KG1 (cell line): ENCODE data around the gene STX4.

Source experiments
- DNase-seq: peaks from one replicate; lab custom pipeline; 2025; lab: John Stamatoyannopoulos, UW

The STX4 gene

DNA sequence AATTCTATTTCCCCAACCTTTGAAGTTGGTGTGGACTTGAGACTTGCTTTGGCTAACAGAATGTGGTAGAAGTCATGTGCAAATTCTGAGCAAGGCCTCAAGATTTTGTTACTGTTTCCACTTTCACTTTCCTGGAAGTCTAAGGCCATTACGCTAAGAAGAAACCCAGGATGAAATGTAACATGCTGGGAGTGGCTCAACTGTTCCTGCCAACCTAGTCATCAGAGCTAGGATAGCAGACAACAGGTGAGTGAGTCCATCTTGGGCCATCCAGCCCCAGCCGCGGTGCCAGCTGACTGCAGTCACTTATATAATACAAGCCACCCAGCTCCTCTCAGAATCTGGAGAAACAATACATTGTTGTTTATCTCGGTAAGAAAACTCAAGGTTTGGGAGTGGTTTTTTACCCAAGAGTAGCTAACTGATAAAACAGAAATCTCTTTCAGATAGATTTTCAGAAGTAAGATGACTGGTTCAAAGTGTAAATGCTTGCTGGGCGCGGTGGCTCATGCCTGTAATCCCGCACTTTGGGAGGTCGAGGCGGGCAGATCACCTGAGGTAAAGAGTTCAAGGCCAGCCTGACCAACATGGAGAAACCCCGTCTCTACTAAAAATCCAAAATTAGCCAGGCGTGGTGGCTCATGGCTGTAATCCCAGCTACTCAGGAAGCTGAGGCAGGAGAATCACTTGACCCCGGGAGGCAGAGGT lies 10.7 kb upstream of the STX4 start:
- DNase-seq = no peak

DNA sequence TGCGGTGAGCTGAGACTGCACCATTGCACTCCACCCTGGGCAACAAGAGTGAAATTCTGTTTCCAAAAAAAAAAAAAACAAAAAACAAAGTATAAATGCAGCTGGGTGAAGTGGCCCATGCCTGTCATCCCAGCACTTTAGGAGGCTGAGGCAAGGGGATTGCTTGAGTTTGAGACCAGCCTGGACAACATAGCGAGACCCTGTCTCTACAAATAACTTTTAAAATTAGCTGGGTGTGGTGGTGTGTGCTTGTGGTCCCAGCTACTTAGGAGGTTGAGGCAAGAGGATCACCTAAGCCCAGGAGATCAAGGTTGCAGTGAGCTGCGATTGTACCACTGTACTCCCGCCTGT lies 10.1 kb upstream of the STX4 start:
- DNase-seq = no peak

DNA sequence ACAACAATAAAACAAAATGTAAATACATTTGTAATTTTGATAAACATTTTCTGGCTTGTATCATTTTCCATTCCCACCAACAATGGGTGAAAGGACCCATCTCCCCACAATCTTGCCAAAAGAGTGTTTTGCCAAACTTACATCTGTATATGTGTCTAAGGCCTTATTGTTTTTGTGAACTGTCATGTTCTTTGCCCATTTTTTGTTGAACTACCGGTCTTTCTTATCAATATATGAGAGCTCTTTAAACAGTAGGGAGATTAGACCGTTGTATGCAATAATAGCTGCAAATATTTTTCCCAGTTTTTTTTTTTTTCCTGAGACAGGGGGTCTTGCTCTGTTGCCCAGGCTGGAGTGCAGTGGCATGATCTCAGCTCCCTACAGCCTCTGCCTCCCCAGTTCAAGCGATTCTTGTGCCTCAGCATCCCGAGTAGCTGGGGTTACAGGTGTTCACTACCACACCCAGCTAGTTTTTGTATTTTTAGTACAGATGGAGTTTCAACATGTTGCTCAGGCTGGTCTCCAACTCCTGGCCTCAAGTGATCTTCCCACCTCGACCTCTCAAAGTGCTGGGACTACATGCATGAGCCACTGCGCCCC lies 9.6 kb upstream of the STX4 start:
- DNase-seq = no peak

DNA sequence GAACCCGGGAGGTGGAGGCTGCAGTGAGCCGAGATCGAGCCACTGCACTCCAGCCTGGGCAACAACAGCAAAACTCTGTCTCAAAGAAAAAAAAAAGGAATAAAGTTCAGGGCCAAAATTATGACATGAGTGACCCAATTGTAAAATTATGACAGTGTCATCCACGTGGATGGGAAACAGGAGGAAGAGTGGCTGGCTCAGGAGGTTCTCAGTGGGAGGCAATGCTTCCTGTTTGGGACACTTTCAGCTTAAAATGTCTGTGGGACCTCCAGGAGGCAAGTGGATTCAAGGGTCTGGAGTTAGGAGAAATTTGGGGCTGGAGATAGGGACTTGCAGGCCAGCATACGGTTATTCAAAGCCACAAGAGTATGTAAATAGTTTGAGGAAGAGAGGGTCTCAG lies 8.0 kb upstream of the STX4 start:
- DNase-seq = no peak

DNA sequence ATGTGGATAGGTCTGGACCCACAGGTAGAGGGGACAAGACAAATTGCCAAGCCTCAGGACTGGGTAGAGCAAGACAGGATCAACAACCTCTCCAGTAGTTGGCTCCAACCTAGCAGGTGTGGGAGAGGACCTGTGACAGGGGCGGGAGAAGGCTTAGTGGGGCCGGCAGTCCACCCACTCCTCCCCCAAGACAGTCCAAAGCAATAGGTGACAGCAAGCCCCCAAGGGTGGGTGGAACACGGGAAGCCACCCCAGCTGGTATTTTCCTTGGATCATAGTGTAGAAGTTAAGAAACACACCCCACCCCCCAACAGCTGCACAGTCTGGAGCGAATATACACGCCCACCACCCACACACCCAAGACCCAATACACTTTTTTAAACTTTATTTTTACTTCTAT lies 4.1 kb upstream of the STX4 start:
- DNase-seq = no peak

DNA sequence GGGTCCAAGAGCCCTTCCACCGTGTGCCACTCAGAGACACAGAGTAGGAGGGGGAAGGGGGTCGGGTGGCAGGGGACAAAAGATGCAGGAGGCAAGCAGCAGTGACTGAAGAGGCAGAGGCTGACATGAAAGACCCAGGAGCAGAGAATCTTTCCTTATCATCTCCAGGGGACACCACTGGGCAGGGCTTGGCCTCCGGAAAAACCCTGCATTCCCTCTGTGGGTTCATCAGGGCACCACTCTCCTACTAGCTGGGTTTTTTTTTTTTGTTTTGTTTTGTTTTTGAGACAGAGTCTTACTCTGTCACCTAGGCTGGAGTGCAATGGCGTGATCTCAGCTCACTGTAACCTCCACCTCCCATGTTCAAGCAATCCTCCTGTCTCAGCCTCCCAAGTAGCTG lies 2.1 kb upstream of the STX4 start:
- DNase-seq = no peak

DNA sequence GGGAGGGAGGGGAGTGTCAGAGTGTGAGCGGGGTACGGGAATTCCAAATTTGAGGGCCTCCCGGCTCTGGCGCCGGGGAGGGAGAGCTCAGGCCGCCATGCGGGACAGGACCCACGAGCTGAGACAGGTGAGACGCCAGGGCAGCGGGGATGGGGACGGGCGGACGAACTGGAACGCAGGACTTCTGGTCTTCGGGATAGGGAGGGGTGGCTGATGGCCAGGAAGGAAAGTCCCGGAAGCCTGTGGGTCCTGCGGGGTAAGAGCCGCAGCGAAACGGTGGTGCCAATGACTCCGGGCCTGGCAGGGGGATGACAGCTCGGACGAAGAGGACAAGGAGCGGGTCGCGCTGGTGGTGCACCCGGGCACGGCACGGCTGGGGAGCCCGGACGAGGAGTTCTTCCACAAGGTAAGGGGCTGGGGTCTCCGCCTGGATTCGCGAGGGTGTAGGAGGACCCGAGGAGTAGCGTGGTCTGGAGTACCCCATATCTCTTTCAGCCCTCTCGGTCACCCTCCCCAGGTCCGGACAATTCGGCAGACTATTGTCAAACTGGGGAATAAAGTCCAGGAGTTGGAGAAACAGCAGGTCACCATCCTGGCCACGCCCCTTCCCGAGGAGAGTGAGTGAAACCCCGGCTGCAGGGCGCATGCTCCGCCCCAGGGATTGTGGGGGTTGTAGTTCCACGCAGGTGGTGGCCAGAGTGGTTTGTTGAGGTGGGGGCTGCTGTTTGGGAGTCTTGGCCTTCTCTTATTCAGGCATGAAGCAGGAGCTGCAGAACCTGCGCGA lies 543 bp downstream of the STX4 start:
- peak; percentile 80 for DNase-seq

DNA sequence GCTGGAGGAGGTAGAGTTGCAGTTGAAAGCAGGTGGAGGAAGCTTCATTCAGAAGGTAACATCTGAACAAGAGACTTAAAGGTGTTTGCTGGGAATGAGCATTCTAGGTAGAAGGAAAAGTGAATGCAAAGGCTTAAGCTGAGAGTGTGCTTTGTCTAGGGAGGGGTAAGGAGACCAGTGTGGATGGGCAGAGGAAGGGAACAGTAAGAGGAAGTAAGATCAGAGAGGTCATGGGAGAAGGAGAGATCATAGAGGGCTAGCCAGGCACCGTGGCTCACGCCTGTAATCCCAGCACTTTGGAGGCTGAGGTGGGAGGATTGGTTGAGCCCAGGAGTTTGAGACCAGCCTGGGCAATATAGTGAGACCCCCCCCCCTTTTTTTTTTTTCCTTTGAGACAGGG lies 3.3 kb downstream of the STX4 start:
- no peak for DNase-seq

DNA sequence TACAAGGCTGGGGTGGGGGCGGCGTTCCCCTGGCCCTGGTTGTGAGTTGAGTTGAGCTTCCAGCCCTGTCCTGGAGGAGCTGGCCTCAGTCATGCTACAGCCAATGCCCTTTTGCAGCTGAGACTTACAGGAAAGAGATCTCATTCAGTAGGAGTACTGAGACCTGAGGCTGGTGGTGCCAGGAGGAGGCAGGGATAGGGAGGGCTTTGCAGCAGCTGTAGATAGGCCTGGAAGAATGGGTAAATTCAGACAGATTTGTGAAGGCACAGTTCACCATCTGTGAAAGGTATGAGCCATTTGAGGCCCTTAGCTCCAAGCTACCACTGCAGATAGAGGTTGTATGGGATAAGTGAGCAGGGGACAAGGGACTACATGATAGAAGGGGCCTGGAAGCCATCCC lies 5.6 kb downstream of the STX4 start:
- no peak for DNase-seq

DNA sequence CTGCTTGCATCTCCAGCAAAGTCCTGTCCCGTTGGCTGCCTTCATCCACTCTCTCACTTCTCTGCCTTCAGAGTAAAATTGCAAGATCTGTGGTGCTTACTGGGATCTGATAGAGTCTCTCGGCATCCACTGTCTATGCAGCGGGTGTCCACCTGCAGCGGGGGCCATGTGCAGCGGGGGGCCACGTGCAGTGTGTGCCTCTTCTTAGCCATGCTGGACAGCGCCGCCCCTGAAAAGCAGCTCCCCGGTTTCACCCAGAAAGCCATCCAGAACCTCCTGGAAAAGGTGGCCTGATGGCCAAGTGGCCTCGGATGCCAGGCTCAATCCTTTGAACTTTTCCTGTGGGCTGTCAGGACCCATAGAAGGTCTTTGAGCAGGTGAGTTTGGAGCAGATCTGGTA lies 9.5 kb downstream of the STX4 start:
- no peak for DNase-seq

DNA sequence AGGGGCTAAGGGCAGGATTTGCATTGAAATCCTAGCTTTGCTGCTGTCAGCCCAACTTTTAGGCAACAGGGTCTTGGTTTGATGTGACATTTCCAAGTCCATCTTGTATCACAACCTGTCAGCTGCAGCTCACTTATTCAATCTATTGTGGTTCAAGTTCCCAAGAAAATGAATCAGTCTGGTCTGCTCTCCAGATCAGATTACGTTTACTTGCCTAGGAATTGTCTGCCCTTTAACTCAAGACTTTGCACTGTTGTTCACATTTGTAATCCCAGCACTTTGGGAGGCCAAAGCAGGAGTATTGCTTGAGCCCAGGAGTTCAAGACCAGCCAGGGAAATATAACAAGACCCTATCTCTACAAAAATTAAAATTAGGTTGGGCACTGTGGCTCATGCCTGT lies 10.0 kb downstream of the STX4 start:
- DNase-seq = no peak

DNA sequence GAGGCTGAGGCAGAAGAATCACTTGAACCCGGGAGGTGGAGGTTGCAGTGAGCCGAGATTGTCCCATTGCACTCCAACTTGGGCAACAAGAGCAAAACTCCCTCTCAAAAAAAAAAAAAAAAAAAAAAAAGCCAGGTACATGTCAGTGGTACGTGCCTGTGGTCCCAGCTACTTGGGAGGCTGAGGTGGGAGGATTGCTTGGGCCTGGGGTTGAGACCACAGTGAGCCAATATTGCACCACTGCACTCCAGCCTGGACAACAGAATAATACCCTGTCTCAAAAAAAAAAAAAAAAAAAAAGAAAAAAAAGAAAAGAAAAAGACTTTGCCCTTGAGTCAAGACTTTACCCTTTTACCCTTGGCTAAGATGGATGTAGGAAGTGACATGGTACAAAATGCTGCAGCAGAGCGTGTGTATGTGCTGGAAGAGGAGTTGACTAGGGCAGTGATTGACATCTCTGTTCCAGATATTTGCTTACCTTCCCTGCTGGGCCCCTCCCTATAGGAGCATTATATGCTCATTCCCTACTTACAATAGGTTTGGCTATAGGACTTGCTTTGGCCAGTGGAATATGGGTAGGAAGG lies 10.6 kb downstream of the STX4 start:
- DNase-seq = no peak

DNA sequence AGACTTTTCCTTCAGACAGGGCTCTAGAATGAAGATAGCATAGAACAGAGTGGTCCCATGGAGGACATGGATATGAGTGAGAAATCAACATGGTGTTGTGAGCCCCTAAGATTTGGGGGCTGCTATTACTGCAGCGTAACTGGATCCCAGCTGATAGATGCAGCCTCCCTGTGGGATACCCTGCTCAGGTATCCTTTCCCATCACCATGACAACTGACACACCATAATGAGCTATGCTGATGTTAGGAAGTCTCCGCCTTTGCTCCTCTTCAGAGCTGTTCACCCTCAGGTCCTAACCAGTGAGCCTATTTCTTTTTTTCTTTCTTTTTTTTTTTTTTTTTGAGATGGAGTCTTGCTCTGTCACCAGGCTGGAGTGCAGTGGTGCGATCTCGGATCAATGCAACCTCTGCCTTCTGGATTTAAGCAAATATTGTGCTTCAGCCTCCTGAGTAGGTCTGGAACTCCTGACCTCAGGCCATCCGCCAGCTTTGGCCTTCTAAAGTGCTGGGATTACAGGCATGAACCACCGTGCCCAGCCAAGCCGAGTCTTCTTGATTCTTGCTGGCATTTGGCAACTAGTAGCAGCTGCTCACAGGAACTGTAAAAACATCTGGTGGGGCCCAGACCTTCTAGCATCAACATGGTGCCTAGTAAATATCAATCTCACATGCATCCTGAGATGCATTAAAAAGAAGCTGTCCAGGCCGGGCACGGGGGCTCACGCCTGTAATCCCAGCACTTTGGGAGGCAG lies 17.1 kb downstream of the STX4 start:
- no peak for DNase-seq

DNA sequence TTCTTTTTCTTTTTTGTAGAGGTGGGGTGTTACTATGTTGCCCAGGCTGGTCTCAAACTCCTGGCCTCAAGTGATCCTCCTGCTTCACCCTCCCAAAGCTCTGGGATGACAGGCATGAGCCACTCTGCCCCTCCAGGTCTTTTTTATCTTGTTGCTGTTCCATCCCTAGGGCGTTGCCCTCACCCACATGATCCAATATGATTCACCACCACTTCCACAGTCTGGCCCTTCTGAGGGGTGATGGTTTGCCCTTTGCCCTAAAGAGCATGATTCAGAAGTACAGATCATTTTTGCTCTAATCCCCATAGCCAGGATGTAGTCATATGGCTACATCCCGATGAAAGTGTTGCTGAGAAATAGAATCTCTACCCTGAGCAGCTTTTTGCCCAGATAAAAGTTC lies 18.8 kb downstream of the STX4 start:
- DNase-seq = no peak

DNA sequence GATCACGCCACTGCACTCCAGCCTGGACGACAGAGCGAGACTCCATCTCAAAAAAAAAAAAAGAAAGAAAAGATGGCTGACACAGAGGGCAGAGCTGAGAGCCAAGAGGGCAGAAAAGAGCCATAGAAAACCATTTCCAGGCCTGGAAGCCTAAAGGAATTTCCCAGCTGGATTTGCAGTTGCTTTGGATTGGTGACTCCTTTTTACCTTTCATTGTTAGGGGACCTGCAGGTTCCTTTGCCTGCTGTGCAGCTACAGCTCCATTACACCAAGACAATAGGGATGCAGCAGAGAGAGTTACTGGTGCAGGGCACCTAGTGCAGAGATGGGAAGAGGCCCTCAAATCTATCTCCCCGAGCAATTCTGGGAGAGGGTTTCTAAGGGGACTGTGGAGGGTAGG lies 22.3 kb downstream of the STX4 start:
- no peak for DNase-seq

DNA sequence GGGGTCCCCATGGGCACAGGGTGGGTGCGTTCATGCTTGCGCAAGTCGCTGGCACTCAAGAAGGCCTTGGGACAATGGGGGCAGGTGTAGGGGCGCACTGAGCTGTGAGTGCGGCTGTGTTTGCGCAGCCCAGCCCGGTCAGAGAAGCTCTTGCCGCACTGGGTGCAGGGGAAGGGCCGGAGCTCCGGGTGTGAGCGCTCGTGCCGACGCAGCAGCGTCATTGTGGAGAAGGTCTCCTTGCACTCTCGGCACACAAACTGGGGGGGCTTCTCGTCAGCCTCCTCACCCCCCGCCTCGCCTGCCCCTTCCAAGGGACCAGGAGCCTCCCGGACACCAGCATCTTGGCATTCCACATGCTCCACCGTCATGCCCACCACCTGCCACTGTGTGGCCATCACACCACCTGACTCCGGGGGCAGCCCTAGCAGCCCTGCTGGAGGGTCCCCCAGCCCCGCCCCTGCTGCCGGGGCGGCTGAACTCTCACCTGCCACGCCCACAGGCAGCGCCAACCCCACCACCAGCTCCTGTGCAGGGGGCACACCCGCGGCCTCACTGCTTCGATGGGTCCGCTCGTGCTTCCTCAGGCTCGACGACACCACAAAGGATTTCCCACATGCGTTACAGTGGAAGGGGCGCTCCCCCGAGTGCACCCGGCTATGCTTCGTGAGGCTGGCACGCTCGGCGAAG lies 27.9 kb downstream of the STX4 start:
- DNase-seq = no peak

DNA sequence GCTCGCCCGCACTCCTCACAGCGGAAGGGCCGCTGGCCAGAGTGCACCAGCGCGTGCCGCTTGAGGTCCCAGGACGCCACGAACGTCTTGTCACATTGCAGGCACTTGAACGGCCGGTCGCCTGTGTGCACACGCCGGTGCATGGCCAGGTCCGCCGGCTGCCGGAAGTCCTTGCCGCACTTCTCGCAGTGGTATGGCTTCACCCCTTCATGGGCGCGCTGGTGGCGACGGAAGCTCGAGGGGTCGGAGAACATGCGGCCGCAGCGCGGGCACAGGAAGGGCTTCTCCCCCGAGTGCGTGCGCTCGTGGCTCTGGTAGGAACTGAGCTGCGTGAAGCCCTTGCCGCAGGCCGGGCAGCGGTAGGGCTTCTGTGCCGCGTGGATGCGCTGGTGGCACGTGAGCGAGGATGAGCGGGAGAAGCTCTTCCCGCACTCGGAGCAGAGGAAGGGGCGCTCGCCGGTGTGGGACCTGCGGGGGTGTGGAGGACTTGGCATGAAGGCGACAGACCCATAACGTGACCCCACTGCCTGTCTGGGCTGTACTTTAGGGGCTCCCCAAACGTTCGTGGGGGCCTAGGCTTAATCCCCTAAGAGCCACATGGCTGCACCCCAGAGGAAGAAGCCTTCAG lies 28.6 kb downstream of the STX4 start:
- DNase-seq = no peak

DNA sequence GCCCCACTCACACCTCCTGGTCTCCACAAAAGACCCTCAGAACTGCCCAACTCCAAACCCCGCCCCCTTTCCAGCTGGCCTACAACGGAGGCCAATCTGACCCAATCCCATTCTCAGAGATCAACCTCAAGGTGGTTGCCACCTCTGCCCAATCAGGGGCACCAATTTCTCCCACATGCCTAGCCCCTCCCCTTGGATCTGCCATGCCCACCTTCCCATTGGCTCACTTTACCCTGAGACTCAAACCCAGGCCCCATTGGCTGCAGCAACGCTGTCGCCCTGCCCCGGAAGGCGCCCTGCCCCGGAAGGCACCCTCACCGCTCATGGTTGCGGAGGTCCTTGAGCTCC lies 30.1 kb downstream of the STX4 start:
- DNase-seq = no peak

DNA sequence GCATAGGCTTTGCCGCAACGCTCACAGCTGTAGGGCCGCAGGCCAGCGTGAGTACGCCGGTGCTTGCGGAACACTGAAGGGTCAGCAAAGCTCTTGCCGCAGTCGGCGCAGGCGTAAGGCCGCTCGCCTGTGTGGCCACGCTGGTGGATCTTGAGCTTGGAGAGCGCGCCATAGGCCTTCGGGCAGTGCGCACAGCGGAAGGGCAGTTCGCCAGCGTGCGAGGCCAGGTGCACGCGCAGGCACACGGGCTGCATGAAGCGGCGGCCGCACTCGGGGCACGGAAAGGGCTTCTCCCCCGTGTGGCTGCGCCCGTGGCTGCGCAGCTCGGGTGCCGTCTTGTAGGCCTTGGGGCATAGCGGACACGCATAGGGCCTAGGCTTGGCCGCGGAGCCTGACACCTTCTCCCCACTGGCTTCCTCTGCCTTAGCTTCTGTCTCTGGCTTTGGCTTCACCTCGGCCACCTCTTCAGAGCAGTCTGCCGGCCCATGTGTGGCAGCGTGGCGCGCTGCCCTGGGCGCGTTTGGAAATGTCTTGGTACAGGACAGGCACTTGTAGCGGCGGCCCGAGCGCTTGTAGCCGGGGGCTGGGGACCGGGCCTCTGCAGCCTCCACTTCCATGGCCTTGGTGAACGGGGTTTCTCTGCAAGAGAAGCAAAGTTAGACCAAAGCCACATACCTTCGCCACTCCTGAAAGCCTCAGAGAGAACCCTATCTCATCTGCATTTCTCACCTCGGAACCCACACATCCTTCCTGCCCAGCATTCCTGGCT lies 30.7 kb downstream of the STX4 start:
- no peak for DNase-seq

DNA sequence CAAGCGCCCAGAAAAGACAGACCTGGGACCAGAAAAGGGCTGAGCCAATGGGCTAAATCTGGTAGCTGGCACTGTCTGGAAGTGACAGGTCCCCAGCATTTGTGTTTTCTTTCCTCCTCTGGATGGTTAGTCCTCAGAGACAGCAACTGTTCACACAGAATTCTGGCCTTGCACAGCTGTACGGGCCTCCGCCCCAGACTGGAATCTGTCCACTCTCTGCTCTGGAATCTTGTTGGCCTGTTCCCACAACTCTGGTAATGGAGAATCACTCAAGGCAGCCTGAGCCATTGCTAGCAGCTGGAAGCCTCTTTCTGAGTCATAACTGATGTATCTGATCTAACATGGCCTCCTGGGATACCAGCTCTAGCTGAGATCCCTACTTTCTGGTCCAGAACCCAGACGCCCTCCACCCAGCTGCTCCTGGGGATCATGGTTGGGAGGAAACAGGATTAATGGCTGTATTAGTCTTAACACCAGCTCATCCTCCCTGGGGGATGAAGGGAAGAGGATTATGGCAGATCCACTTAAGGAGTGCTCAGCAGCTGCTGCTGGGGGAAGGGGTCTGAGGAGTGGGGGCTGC lies 31.6 kb downstream of the STX4 start:
- no peak for DNase-seq
